Measurements from ENCODE around the gene RNLS.

Gene RNLS

GRCh38 chr10:88582806-88583583, at the start of gene RNLS:
RNLS (minus strand) TSS chr10:88583318.
- H3K4me1 ChIP-seq = no peaks in the 10 kb centered on the region
- in situ Hi-C loops (cut with MboI; ENCODE audit: low sequenced_read_pairs) = no loop called here
- H3K27me3 ChIP-seq (ENCODE audit: low read depth) = no peaks in the 10 kb centered on the region
- no peaks in the 10 kb centered on the region for H3K36me3 ChIP-seq (replicated peaks)
- no peak for DNase-seq (ENCODE audit: low spot score in 2 of 2)
- H3K4me3 ChIP-seq = no peak within 1 kb of the TSS
- H3K9me3 ChIP-seq = no peaks in the 10 kb centered on the region

GRCh38 chr10:88624840-88625239, 41.7 kb upstream of the RNLS start:
- no peak for DNase-seq (ENCODE audit: low spot score in 2 of 2)
- in situ Hi-C loops (cut with MboI; ENCODE audit: low sequenced_read_pairs) = no loop called here
- Histone ChIP-seq H3K36me3 (replicated peaks) (no peaks in the 10 kb centered on the region), H3K4me1 (no peaks in the 10 kb centered on the region), H3K9me3 (peaks cover 2% of the 10 kb centered on the region; the same call in 1 of the 2 replicates), H3K4me3 (no peak overlapping the region), H3K27me3 (ENCODE audit: low read depth) (no peaks in the 10 kb centered on the region)

- in situ Hi-C loops (cut with MboI; ENCODE audit: low sequenced_read_pairs) = no loop called here
- DNase-seq (ENCODE audit: low spot score in 2 of 2) = no peak
- H3K4me1 ChIP-seq = no peaks in the 10 kb centered on the region
- no peaks in the 10 kb centered on the region for H3K27me3 ChIP-seq (ENCODE audit: low read depth)
- no peaks in the 10 kb centered on the region for H3K36me3 ChIP-seq (replicated peaks)
- peaks cover 2% of the 10 kb centered on the region; the same call in 1 of the 2 replicates for H3K9me3 ChIP-seq
- H3K4me3 ChIP-seq = no peak overlapping the region
Observed at GRCh38 chr10:88623835-88624234, 40.7 kb upstream of the RNLS start.

DNA sequence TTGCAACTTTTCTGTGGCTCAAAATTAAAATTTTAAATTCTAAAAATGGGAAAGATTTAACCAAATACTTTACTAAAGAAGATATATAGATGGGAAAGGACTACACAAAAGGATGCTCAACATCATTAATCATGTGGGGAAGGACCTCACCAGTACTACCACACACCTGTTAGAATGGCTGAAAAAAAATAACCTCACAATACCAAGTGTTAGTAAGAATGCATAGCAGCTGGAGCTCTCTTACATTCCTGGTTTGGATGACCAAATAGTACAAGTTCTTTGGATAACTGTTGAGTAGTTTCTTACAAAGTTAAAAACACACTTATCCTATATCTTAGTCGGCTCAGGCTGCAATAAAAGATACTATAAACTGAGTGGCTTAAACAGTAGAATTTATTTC, 37.3 kb upstream of the RNLS start:
- H3K36me3 ChIP-seq (replicated peaks) = no peaks in the 10 kb centered on the region
- no peak for DNase-seq (ENCODE audit: low spot score in 2 of 2)
- H3K4me3 ChIP-seq = no peak overlapping the region
- no peaks in the 10 kb centered on the region for H3K27me3 ChIP-seq (ENCODE audit: low read depth)
- in situ Hi-C loops (cut with MboI; ENCODE audit: low sequenced_read_pairs) = no loop called here
- no peaks in the 10 kb centered on the region for H3K9me3 ChIP-seq
- no peaks in the 10 kb centered on the region for H3K4me1 ChIP-seq

GRCh38 chr10:88618496-88618895, 35.4 kb upstream of the RNLS start:
- DNase-seq (ENCODE audit: low spot score in 2 of 2) = no peak
- H3K27me3 ChIP-seq (ENCODE audit: low read depth) = no peaks in the 10 kb centered on the region
- in situ Hi-C loops (cut with MboI; ENCODE audit: low sequenced_read_pairs) = no loop called here
- H3K36me3 ChIP-seq (replicated peaks) = no peaks in the 10 kb centered on the region
- no peaks in the 10 kb centered on the region for H3K9me3 ChIP-seq
- H3K4me1 ChIP-seq = no peaks in the 10 kb centered on the region
- H3K4me3 ChIP-seq = no peak overlapping the region

- Histone ChIP-seq H3K4me1 (no peaks in the 10 kb centered on the region), H3K36me3 (replicated peaks) (no peaks in the 10 kb centered on the region), H3K27me3 (ENCODE audit: low read depth) (no peaks in the 10 kb centered on the region), H3K4me3 (no peak overlapping the region), H3K9me3 (no peaks in the 10 kb centered on the region)
- in situ Hi-C loops (cut with MboI; ENCODE audit: low sequenced_read_pairs) = no loop called here
- DNase-seq (ENCODE audit: low spot score in 2 of 2) = no peak
Observed at GRCh38 chr10:88617772-88618300, 34.7 kb upstream of the RNLS start.

DNA sequence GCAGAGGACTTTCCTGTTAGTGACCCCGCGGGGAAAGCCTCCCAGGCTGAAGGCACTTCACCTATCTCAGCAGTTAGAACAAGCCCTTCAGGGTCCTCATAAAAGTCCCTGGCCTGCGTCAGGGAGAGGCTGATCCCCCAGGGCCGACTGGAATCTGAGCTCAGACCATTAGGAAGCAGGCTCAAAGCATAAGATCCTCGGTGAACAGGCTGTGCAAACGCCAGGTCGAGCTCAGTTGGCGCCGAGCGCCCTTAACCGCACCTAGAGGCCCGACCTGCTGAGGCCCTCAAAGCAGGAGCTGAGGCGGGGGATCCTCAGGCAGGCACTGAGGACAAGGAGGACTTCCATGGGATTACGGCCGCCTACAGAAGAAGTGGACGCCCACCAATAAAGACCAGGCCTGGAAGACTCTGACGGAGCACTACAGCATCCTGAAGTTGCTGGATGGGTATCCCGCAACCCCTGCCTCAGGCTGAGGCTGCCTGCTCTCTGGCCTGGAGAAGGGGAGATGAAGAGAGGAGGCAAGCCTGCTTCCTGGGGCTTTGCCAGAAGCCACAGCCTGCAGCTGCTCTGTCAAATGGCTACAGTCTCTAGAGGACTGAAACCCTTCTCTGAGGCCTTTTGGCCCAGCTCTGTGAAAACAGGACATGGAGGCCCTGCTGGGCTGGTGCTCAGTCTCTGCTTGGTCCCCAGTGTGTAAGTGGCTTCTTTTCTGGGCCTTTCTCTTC, 33.3 kb upstream of the RNLS start:
- Histone ChIP-seq H3K27me3 (ENCODE audit: low read depth) (no peaks in the 10 kb centered on the region), H3K9me3 (no peaks in the 10 kb centered on the region), H3K4me3 (no peak overlapping the region), H3K4me1 (no peaks in the 10 kb centered on the region), H3K36me3 (replicated peaks) (no peaks in the 10 kb centered on the region)
- DNase-seq (ENCODE audit: low spot score in 2 of 2) = no peak
- in situ Hi-C loops (cut with MboI; ENCODE audit: low sequenced_read_pairs) = no loop called here

GRCh38 chr10:88608780-88609179, 25.7 kb upstream of the RNLS start:
- Histone ChIP-seq H3K27me3 (ENCODE audit: low read depth) (no peaks in the 10 kb centered on the region), H3K36me3 (replicated peaks) (no peaks in the 10 kb centered on the region), H3K4me3 (no peak overlapping the region), H3K9me3 (no peaks in the 10 kb centered on the region), H3K4me1 (no peaks in the 10 kb centered on the region; the same call in 1 of the 2 replicates)
- in situ Hi-C loops (cut with MboI; ENCODE audit: low sequenced_read_pairs) = no loop called here
- no peak for DNase-seq (ENCODE audit: low spot score in 2 of 2)

- Histone ChIP-seq H3K27me3 (ENCODE audit: low read depth) (no peaks in the 10 kb centered on the region), H3K4me1 (no peaks in the 10 kb centered on the region; the same call in 1 of the 2 replicates), H3K4me3 (no peak overlapping the region), H3K9me3 (no peaks in the 10 kb centered on the region), H3K36me3 (replicated peaks) (no peaks in the 10 kb centered on the region)
- DNase-seq (ENCODE audit: low spot score in 2 of 2) = no peak
- in situ Hi-C loops (cut with MboI; ENCODE audit: low sequenced_read_pairs) = no loop called here
Observed at GRCh38 chr10:88608052-88608732, 25.1 kb upstream of the RNLS start.

DNA sequence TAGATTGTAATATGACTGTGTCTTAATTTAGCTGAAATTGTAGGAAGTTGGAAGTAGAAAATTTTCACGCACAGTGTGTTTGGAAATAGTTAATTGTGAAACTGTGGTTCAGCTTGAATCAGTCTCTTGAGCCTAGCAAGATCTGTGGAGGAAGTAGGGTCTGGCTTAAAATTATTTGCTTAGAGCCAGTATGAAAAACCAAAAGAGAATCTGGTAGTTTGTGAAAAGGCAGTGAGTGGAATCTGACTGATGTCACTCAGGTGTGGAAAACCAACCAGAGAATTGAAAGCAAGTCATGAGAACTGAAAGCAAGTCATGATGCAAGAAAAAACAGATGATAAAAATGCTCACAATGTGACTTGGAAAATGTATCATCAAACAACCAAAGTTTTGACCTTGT, 14.9 kb upstream of the RNLS start:
- Histone ChIP-seq H3K4me3 (no peak overlapping the region), H3K9me3 (no peaks in the 10 kb centered on the region), H3K36me3 (replicated peaks) (no peaks in the 10 kb centered on the region), H3K27me3 (ENCODE audit: low read depth) (no peaks in the 10 kb centered on the region), H3K4me1 (no peaks in the 10 kb centered on the region)
- in situ Hi-C loops (cut with MboI; ENCODE audit: low sequenced_read_pairs) = no loop called here
- DNase-seq (ENCODE audit: low spot score in 2 of 2) = no peak

- Histone ChIP-seq H3K4me3 (no peak overlapping the region), H3K4me1 (peaks cover 3% of the 10 kb centered on the region; the same call in 1 of the 2 replicates), H3K27me3 (ENCODE audit: low read depth) (no peaks in the 10 kb centered on the region), H3K9me3 (no peaks in the 10 kb centered on the region), H3K36me3 (replicated peaks) (no peaks in the 10 kb centered on the region)
- in situ Hi-C loops (cut with MboI; ENCODE audit: low sequenced_read_pairs) = no loop called here
- no peak for DNase-seq (ENCODE audit: low spot score in 2 of 2)
Observed at GRCh38 chr10:88594482-88594881, 11.4 kb upstream of the RNLS start.

DNA sequence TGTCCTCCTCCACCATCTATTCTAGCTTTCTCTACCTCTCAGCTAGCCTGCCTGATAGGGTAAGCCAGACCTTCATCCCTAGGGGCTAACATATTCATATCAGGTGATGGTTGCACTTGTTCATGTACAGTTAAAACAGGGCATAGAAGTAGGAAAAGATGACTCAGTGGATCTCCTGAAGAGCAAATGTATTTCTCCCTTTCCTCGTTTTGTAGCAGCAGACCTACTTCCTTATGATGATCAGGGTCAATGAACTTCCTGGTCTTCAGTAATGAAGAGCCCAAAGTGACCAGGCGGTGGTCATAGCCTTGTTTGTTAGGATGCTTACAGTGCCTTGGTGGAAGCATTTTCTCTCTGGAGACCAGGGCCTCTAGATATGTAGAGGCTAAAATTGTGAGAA, 9.8 kb upstream of the RNLS start:
- H3K36me3 ChIP-seq (replicated peaks) = no peaks in the 10 kb centered on the region
- in situ Hi-C loops (cut with MboI; ENCODE audit: low sequenced_read_pairs) = no loop called here
- H3K9me3 ChIP-seq = no peaks in the 10 kb centered on the region
- H3K4me1 ChIP-seq = peaks cover 3% of the 10 kb centered on the region; the same call in 1 of the 2 replicates
- no peak overlapping the region for H3K4me3 ChIP-seq
- H3K27me3 ChIP-seq (ENCODE audit: low read depth) = no peaks in the 10 kb centered on the region
- DNase-seq (ENCODE audit: low spot score in 2 of 2) = no peak

DNA sequence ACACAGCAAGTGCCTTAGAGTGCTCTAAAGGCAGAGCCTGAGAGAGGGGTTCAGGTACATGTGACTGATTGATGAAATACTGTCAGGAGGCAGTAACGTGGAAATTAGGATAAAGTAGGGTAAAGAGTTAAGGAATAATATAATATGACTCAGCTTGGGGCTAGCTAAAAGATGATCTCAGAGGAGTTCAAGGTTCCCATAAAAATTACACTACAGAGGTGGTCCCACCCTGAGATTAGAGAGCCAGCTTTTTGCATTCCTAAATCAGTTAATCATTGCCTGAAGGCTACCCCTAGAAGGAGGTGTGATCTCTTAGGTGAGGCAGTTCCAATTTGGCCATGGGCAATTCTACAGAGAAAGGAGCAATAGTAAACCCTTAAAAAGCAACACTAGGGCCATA, 9.3 kb upstream of the RNLS start:
- in situ Hi-C loops (cut with MboI; ENCODE audit: low sequenced_read_pairs) = no loop called here
- H3K4me1 ChIP-seq = peaks cover 3% of the 10 kb centered on the region; the same call in 1 of the 2 replicates

DNA sequence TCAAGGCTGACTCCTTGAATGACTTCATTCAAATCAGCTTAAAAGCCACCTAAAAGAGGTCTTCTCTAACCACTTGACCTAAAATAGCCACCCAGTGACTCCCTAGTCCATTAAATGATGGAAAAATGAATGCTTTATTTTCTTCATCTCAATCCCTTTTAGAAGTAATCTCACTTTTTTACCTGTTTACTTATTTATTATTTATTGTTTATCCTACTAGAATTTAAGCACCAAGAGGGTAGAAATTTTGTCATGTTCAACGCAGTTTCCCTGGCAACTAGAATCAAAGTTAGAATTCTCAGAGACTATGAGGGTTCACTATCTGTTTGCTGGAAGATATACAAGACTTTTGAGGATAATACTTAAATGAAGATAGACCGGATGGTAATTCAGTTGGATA, 3.3 kb upstream of the RNLS start, which contains the start of gene LIPJ:
Gene LIPJ, plus strand, starts transcription at position 301 of the 400 bp plus-strand sequence. CDS start 3,926 bp downstream, outside the sequence.
- H3K36me3 ChIP-seq (replicated peaks) = no peaks in the 10 kb centered on the region
- no peaks in the 10 kb centered on the region for H3K9me3 ChIP-seq
- DNase-seq (ENCODE audit: low spot score in 2 of 2) = no peak
- in situ Hi-C loops (cut with MboI; ENCODE audit: low sequenced_read_pairs) = no loop called here
- H3K4me3 ChIP-seq = no peak within 1 kb of the TSS
- H3K4me1 ChIP-seq = no peaks in the 10 kb centered on the region
- H3K27me3 ChIP-seq (ENCODE audit: low read depth) = no peaks in the 10 kb centered on the region

More for the DNA sequence above, 9.3 kb upstream of the RNLS start:
- H3K4me3 ChIP-seq = no peak overlapping the region
- H3K27me3 ChIP-seq (ENCODE audit: low read depth) = no peaks in the 10 kb centered on the region
- DNase-seq (ENCODE audit: low spot score in 2 of 2) = no peak
- H3K36me3 ChIP-seq (replicated peaks) = no peaks in the 10 kb centered on the region
- H3K9me3 ChIP-seq = no peaks in the 10 kb centered on the region
